ENCODE data around the gene STXBP5L. TPM values are rescaled to one million over a fixed set of nuclear protein-coding genes. Genes with fewer than 3 reads are reported as not detected.
A peak's percentile ranks its signal among the peaks of the same experiment; 100 is the strongest.
"Not testable (repeated sequence)": the region's sequence is repeated elsewhere in the genome, so short reads cannot be mapped to it uniquely, and the experiment has no call there.

STXBP5L gene
- total RNA-seq, 2 donors from 2014 or later, result under 0.01 to 0.78 TPM

DNA sequence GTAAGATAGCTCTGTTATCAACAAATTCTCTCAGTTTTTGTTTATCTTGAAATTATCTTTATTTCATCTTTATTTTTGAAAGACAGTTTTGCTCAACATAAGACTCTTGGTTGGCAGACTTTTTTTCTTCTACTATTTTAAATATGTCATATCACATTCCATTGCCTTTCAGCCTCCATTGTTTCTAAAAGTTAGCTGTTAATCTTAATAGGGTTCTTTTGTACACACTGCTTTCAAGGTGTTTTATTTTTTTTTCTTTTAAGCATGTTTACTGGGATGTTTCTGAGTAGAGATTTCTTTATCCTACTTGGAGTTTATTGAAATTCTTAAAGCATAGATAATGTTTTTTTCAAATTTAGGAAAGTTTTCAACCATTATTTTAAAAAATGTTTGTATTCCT is 294.6 kb downstream of the STXBP5L start:
- TF ChIP-seq POLR2A (IDR thresholded peaks at IDR 0.05), result no peak
- TF ChIP-seq, protein P1, sequence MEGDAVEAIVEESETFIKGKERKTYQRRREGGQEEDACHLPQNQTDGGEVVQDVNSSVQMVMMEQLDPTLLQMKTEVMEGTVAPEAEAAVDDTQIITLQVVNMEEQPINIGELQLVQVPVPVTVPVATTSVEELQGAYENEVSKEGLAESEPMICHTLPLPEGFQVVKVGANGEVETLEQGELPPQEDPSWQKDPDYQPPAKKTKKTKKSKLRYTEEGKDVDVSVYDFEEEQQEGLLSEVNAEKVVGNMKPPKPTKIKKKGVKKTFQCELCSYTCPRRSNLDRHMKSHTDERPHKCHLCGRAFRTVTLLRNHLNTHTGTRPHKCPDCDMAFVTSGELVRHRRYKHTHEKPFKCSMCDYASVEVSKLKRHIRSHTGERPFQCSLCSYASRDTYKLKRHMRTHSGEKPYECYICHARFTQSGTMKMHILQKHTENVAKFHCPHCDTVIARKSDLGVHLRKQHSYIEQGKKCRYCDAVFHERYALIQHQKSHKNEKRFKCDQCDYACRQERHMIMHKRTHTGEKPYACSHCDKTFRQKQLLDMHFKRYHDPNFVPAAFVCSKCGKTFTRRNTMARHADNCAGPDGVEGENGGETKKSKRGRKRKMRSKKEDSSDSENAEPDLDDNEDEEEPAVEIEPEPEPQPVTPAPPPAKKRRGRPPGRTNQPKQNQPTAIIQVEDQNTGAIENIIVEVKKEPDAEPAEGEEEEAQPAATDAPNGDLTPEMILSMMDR (IDR thresholded peaks at IDR 0.05), result no peak
- no peaks in the 10 kb centered on the region for H3K27me3 ChIP-seq
- intact Hi-C loops (cut with DNase I), result no loop called here

DNA sequence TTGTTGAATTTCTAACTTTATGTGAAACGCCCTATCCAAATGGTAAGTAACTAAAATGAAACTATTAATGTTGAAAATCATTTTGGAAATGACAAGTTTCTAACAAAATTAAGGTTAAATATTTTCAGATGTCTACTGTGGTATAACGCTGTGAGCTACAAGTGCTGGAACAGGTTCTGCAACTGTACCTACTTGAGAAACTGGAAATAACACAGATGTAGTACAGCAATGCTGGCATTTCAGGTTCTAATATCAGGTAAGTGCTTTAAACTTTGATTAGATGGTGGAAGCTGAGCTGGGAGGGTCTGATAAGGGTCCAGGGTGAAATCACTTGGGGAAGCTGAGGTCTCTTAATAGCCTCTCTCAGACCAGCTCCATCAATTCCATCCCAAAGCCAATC is 315.1 kb downstream of the STXBP5L start:
- Histone ChIP-seq H3K27ac (no peak overlapping the region), H3K36me3 (replicated peaks in 1 of 2; ENCODE audit: insufficient read depth in 1 of 2, low read depth in 2 of 2) (no peaks in the 10 kb centered on the region), H3K27me3 (no peaks in the 10 kb centered on the region), H3K4me1 (no peaks in the 10 kb centered on the region), H3K9me3 (no peaks in the 10 kb centered on the region), H3K4me3 (no peak overlapping the region)
- TF ChIP-seq POLR2A (IDR thresholded peaks at IDR 0.05), result no peak
- TF ChIP-seq, protein P1 (IDR thresholded peaks at IDR 0.05), result no peak
- DNase-seq (no peak), ATAC-seq (no peak)
- 26 to 35% methylated on average over 2 of the region's 2 CpGs for WGBS, 2 donors
- intact Hi-C loops (cut with DNase I), result no loop called here

More for the DNA sequence above, 294.6 kb downstream of the STXBP5L start:
- ATAC-seq (no peak), DNase-seq (no peak)
- H3K36me3 ChIP-seq (replicated peaks in 1 of 2; ENCODE audit: insufficient read depth in 1 of 2, low read depth in 2 of 2), result no peaks in the 10 kb centered on the region
- H3K27ac ChIP-seq, result no peak overlapping the region
- H3K9me3 ChIP-seq, result peaks cover 0 to 7% (median 0%) of the 10 kb centered on the region in 3 donors
- no peak overlapping the region for H3K4me3 ChIP-seq
- no peaks in the 10 kb centered on the region for H3K4me1 ChIP-seq

DNA sequence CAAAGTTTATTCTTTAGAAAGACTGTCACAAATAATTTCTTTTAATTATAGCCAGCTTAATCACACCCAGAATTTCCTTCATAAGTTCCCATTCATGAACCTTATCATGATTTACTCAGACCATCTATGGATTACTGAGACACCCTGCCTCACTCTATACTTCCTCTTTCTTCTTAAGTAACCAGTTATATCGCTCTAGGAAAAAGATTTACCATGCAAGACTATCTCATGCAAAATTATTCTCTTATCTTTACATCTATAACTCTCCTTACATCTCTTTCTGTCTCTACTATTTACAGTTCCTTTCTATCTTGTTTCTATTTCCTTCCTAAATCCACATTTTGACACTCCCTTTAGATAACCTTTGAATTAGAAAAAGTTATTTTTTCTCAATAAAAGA is 321.0 kb downstream of the STXBP5L start:
- Histone ChIP-seq H3K27me3 (no peaks in the 10 kb centered on the region), H3K36me3 (replicated peaks in 1 of 2; ENCODE audit: insufficient read depth in 1 of 2, low read depth in 2 of 2) (no peaks in the 10 kb centered on the region), H3K27ac (no peak overlapping the region), H3K4me3 (no peak overlapping the region), H3K9me3 (no peaks in the 10 kb centered on the region), H3K4me1 (peaks cover 14% of the 10 kb centered on the region)
- intact Hi-C loops (cut with DNase I), result no loop called here
- DNase-seq (no peak), ATAC-seq (no peak)
- 76 to 89% methylated on average over 1 of the region's 1 CpG for WGBS, 2 donors
- TF ChIP-seq, protein P1 (IDR thresholded peaks at IDR 0.05), result no peak
- TF ChIP-seq POLR2A (IDR thresholded peaks at IDR 0.05), result no peak

DNA sequence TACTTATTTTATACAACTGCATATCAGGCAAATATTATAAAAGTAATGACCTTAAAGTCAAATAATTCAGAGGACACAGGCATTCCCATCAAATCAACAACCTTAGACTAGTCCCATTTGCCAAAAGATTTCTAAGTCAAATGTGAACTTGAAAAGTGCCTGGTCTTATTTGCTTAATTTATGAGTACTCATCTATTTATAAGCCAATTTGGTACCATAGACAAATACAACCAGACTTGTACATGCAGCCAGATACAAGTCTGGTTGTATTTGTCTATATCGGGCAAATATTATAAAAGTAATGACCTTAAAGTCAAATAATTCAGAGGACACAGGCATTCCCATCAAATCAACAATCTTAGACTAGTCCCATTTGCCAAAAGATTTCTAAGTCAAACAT is 322.2 kb downstream of the STXBP5L start:
- H3K9me3 ChIP-seq; H3K36me3 ChIP-seq (replicated peaks in 1 of 2; ENCODE audit: insufficient read depth in 1 of 2, low read depth in 2 of 2); DNase-seq; H3K4me3 ChIP-seq; H3K27ac ChIP-seq; ATAC-seq; H3K27me3 ChIP-seq; intact Hi-C loops (cut with DNase I): not testable (repeated sequence)
- H3K4me1 ChIP-seq, result peaks cover 14% of the 10 kb centered on the region
- 75 to 86% methylated on average over 1 of the region's 1 CpG for WGBS, 2 donors

DNA sequence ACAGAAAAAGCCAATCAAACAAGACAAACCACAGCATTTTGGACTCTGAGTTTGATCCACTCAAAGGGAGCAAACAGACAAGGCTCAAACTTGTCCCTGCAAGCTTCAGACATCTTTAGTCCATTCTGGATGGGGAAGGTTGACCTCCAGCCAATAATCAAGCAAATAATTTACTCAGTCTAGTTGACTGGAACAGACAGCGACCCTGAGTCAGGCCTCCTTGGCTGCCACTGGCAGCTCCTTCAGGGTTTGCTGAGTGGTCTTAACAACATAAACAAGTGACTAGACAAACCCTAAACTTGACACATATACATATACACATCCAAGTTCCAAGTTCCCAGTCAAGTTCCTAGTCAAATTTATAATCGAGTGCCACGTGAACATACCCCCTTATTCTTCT is 323.9 kb downstream of the STXBP5L start:
- TF ChIP-seq POLR2A (IDR thresholded peaks at IDR 0.05), result no peak
- TF ChIP-seq, protein P1 (IDR thresholded peaks at IDR 0.05), result no peak
- no peaks in the 10 kb centered on the region for H3K36me3 ChIP-seq (replicated peaks in 1 of 2; ENCODE audit: insufficient read depth in 1 of 2, low read depth in 2 of 2)
- peaks cover 14% of the 10 kb centered on the region for H3K4me1 ChIP-seq
- no peaks in the 10 kb centered on the region for H3K9me3 ChIP-seq
- ATAC-seq (no peak), DNase-seq (peak in 1 of 4 donors; percentile 5)
- 56 to 57% methylated on average over 3 of the region's 3 CpGs for WGBS, 2 donors
- H3K27ac ChIP-seq, result no peak overlapping the region
- H3K4me3 ChIP-seq, result no peak overlapping the region
- no peaks in the 10 kb centered on the region for H3K27me3 ChIP-seq
- intact Hi-C loops (cut with DNase I), result no loop called here
